ENCODE measurements around the gene KLHL26. TPM values are rescaled to one million over a fixed set of nuclear protein-coding genes. Genes with fewer than 3 reads are reported as not detected.
A peak's percentile ranks its signal among the peaks of the same experiment; 100 is the strongest.

KLHL26 gene
- total and polyA plus RNA-seq, 2 of the 13 experiments (the other 11 are each of a cell fraction or from before 2014, with no cell fraction given), result 1.5 to 1.7 TPM

DNA sequence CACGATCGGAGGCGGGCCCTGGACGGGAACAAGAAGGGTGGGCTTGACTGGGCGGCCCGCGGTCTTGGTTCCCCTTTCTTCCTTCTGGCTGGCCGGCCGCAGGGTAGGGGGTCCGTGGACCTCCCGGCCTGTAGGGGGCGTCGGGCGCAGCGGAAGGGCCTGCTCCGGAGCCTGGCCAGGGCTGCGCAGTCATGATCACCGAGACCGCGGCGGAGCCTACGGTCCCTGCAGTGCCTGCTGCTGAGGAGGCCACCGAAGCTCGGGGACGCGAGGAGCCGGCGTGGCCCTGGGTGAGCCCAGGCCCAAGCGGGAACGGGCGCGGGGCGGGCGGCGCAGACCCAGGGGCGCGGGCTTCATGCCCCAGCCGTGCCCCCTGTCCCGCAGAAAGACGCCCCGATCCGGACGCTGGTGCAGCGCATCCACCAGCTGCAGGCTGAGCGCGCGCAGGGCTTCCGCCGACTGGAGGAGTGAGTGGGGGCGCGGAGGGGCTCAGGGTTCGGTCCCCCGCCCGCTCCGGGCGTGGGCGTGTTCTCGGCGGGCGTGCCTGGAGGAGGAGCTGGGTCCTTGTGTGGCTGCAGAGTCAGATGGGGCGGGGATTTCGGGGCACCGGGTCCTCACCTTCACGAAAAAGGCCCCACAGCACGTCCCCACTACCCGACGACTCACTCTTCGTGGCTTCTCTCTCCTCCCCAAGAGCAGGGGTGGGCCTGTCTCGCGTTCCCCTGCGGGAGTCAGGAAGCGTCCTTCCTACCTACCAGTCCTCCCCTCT lies 48.0 kb upstream of the KLHL26 start, which contains the start of gene REX1BD (continued):
- TF ChIP-seq, protein P1, sequence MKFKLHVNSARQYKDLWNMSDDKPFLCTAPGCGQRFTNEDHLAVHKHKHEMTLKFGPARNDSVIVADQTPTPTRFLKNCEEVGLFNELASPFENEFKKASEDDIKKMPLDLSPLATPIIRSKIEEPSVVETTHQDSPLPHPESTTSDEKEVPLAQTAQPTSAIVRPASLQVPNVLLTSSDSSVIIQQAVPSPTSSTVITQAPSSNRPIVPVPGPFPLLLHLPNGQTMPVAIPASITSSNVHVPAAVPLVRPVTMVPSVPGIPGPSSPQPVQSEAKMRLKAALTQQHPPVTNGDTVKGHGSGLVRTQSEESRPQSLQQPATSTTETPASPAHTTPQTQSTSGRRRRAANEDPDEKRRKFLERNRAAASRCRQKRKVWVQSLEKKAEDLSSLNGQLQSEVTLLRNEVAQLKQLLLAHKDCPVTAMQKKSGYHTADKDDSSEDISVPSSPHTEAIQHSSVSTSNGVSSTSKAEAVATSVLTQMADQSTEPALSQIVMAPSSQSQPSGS (CRISPR knock-in tag; IDR thresholded peaks at IDR 0.05), result peak; percentile 72; the same call in 1 of the 2 replicates
- no peak for TF ChIP-seq RAD51 (IDR thresholded peaks at IDR 0.05; ENCODE audit: borderline replicate concordance)

DNA sequence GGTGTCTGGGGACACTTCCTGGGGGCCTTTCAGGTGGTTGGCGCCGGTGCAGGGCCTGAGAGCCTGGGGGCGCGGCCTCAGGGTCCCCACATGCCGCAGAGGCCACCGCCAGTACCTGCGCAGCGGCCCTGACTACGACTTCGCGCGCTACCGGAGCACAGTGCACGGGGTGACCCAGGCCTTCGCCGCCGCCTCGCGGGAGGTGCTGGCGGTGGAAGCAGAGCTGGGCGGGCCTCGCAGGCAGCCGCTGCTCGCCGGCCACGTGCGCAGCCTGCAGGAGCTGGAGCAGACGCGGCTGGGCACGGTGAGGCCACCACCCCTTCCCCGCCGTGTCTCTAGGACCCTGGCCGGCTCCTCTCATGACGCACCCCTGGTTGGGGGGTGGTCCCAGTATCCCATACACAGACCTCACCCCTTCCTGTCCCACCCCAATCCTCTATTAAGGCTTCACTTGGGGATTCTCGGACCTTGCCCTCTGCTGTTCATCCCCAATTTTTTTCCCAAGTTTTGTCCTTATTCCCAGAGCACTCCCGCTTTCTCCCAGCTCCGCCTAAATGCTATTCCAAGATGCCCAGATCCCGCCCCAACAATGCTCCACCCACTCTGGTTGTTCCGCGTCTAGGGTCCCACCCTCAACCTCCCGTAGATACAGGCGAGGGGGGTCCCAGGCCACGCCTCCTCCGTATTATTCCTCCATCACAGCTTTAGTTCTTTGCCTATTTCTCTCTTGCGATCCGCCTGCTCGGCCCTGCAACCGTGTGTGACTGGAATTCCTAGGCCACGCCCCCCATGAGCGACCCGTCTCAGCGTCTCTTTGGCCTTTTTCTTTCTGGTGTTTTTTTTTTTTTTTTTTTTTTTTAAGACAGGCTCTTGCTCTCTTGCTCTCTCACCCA lies 47.2 kb upstream of the KLHL26 start:
- Histone ChIP-seq H3K27ac (ENCODE audit: extremely low read length, insufficient read depth, low read length) (peak overlapping the region; percentile 92), H3K9me3 (ENCODE audit: low read length) (no peaks in the 10 kb centered on the region), H3K9ac (ENCODE audit: insufficient read depth, low read depth, low read length) (peak overlapping the region; percentile 75), H3K27me3 (ENCODE audit: control insufficient read depth in 1 of 2, insufficient read depth in 2 of 2, low read length in 2 of 2) (no peaks in the 10 kb centered on the region), H4K20me1 (ENCODE audit: insufficient read depth, low read length) (no peaks in the 10 kb centered on the region), H3K4me3 (replicated peaks in 1 of 3; ENCODE audit: insufficient read depth in 1 of 3, low read depth in 2 of 3, low read length in 3 of 3) (peak overlapping the region; percentile 59 to 85 (median 68)), H3K4me1 (ENCODE audit: insufficient read depth, low read length) (peaks cover 33% of the 10 kb centered on the region), H3K36me3 (replicated peaks in 1 of 2; ENCODE audit: control insufficient read depth in 1 of 2, insufficient read depth in 2 of 2, low read length in 2 of 2) (peaks cover 0 to 9% of the 10 kb centered on the region in 2 experiments; a peak in 1 of 5 replicates), H3K79me2 (ENCODE audit: insufficient read depth, low read length) (no peaks in the 10 kb centered on the region), H2AFZ (ENCODE audit: low read length) (no peak overlapping the region), H3K4me2 (ENCODE audit: low read depth, low read length) (peak overlapping the region; percentile 96)
- BruUV-seq (replicated peaks), result TSS peak; percentile 6
- intact Hi-C loops (cut with micrococcal nuclease; ENCODE audit: unreplicated experiment) (loop anchor here (2.0 kb wide), 1 partner anchor 121 kb away; no protein-coding TSS in a partner anchor), in situ Hi-C loops (cut with HindIII; ENCODE audit: extremely low pct_ligation_motif_present, low pct_unique_long_range_greater_than_20kb) (loop anchor here (5.0 kb wide), 1 partner anchor 88 kb away; no protein-coding TSS in a partner anchor)
- DNase-seq (ENCODE audit: low spot score) (peak; percentile 65), FAIRE-seq (peak; percentile 4), ATAC-seq (peak; percentile 78)
- 45% methylated on average over 19 of the region's 52 CpGs for WGBS (ENCODE audit: low lambda C conversion rate)
- ChIA-PET POLR2A (interaction anchor here (0.7 to 3.2 kb wide), 23 partner anchors 11 to 366 kb away, joined by 3 to 74 read pairs (median 4); partner anchors contain the start of genes CRLF1, ELL, KXD1 and TMEM59L), CTCF (ENCODE audit: low intra/inter-chr PET ratio, low total read pairs) (no interaction called here)
- TF ChIP-seq ZNF563 (CRISPR knock-in tag; IDR thresholded peaks at IDR 0.05) (peak; percentile 94; the same call in 1 of the 2 replicates), RXRB (CRISPR knock-in tag; IDR thresholded peaks at IDR 0.05; ENCODE audit: borderline replicate concordance) (peak; percentile 50; the same call in 1 of the 2 replicates), RFXAP (CRISPR knock-in tag; IDR thresholded peaks at IDR 0.05; ENCODE audit: borderline replicate concordance) (peak; percentile 88; the same call in 1 of the 2 replicates), ZNF724P (CRISPR knock-in tag; IDR thresholded peaks at IDR 0.05; ENCODE audit: borderline replicate concordance) (peak; percentile 96), SOX13 (IDR thresholded peaks at IDR 0.05) (no peak), SOX13 (CRISPR knock-in tag; conservative IDR thresholded peaks at IDR 0.05 in 1 of 2, IDR thresholded peaks at IDR 0.05 in 1 of 2) (peak in 1 of 2 experiments; percentile 28; a peak in 1 of 4 replicates), PCBP2 (optimal IDR thresholded peaks at IDR 0.05; ENCODE audit: low read depth, low read length, poor library complexity, severe bottlenecking) (peak; percentile 69), ZNF256 (CRISPR knock-in tag; conservative IDR thresholded peaks at IDR 0.05) (0 out of 2 replicates have a peak, but pooled peaks have one; percentile 80), ZNF674 (CRISPR knock-in tag; IDR thresholded peaks at IDR 0.05; ENCODE audit: low read depth) (0 out of 2 replicates have a peak, but pooled peaks have one; percentile 94), ZNF781 (CRISPR knock-in tag; IDR thresholded peaks at IDR 0.05; ENCODE audit: borderline replicate concordance, not compliant biosample characterization) (peak; percentile 55), PHF8 (CRISPR knock-in tag; IDR thresholded peaks at IDR 0.05) (0 out of 2 replicates have a peak, but pooled peaks have one; percentile 10), ZNF567 (CRISPR knock-in tag; IDR thresholded peaks at IDR 0.05; ENCODE audit: borderline replicate concordance) (peak; percentile 78), RBFOX2 (IDR thresholded peaks at IDR 0.05; ENCODE audit: low read depth, low read length) (peak; percentile 10), ZNF234 (CRISPR knock-in tag; conservative IDR thresholded peaks at IDR 0.05) (peak; percentile 98)
- TF ChIP-seq, protein P2, sequence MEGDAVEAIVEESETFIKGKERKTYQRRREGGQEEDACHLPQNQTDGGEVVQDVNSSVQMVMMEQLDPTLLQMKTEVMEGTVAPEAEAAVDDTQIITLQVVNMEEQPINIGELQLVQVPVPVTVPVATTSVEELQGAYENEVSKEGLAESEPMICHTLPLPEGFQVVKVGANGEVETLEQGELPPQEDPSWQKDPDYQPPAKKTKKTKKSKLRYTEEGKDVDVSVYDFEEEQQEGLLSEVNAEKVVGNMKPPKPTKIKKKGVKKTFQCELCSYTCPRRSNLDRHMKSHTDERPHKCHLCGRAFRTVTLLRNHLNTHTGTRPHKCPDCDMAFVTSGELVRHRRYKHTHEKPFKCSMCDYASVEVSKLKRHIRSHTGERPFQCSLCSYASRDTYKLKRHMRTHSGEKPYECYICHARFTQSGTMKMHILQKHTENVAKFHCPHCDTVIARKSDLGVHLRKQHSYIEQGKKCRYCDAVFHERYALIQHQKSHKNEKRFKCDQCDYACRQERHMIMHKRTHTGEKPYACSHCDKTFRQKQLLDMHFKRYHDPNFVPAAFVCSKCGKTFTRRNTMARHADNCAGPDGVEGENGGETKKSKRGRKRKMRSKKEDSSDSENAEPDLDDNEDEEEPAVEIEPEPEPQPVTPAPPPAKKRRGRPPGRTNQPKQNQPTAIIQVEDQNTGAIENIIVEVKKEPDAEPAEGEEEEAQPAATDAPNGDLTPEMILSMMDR (CRISPR knock-in tag; IDR thresholded peaks at IDR 0.05), result peak; percentile 54
